Sciatic nerve (tissue), 2 donors: ENCODE results near the gene ELMO1. TPM values are rescaled to one million over a fixed set of nuclear protein-coding genes. Genes with fewer than 3 reads are reported as not detected.
A peak's percentile ranks its signal among the peaks of the same experiment; 100 is the strongest.

Source experiments
- ATAC-seq: fragments of 200-7000 bp; cut with Tn5 transposase; one replicate; pipeline ENCODE4 v1.9.1; 2020; ENCODE audit warnings: mild to moderate bottlenecking, moderate library complexity
- DNase-seq: peaks from one replicate; pipeline ENCODE4 v3.0.0-alpha.2; 2020; ENCODE audit warnings: low spot score
- intact Hi-C: fragments of 100-400 bp; cut with DNase I; formaldehyde crosslinking; loops from one replicate; pipeline ENCODE4 v1.14.2; 2022
- total RNA-seq: library from RNA; stranded (reverse); fragmentation: NEBNext Ultra II Directional; extraction: Animal tissue kit (Norgen Biotek cat#: 25700); gene quantifications from one replicate; pipeline ENCODE4 v1.2.1, GENCODE V29; 2021
- donor health status: DM: no; HTN: no; CAD: no.
- donor health status: DM: no; HTN: no; CAD: no.

The ELMO1 gene
- total RNA-seq, 1 donor from 2014 or later, result 151 TPM

DNA sequence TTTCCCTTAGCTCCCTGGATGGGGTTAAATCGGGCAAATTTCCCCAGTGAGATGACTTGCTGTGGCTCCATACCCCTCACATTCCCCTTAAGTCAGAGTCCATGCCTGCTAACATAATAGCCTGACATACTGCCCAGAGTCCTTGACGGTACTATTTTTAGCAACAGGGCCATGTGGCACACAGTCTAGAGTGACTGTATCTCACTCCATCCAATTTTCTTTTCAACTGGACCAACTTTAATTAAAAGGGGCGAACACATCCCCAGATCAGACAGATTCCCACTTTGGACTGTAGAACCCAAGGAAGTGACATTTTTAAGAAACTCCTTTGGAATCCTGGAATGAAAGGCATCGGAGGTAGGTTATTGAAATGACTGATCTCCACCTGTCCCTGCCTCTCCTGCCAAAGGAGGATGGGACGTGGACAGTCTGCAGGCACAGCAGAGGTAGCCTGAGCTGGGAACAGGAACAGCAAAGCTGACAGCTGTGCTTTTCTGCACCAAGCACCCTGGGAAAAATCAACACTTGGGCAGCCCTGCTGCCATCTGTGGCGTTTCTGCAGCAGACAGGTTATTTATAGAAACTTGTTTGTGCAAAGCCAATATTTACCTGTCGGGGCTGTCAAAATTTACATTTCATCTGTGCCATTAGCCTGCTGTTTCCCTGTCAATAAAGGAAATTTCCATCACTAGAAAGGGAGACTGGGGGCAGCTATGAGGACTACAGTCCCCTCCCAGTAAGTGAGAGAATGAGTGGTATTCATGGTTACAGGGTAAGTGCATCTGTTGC is 502.9 kb downstream of the ELMO1 start:
- intact Hi-C loops, result no loop called here
- ATAC-seq (no peak), DNase-seq (no peak)

DNA sequence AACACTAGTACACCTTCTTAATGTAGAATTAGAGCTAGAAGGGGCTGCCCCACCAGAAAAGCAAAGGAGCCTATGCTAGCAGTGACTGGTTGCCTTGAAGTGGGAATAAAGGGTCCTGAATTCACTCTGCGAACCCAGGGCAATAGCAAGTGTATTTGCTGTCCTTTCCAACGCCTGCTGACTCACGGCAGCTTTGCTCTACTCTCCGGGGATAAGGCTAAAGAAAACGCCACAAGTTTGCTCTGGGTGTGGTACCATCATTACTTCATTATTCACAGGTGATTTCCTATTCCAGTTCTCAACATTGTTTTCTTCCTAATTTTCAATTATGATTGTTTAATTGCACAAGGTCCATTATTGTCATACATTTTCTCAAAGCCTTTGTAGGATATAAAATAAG is 503.8 kb downstream of the ELMO1 start:
- ATAC-seq, result no peak
- intact Hi-C loops, result no loop called here
- no peak for DNase-seq

DNA sequence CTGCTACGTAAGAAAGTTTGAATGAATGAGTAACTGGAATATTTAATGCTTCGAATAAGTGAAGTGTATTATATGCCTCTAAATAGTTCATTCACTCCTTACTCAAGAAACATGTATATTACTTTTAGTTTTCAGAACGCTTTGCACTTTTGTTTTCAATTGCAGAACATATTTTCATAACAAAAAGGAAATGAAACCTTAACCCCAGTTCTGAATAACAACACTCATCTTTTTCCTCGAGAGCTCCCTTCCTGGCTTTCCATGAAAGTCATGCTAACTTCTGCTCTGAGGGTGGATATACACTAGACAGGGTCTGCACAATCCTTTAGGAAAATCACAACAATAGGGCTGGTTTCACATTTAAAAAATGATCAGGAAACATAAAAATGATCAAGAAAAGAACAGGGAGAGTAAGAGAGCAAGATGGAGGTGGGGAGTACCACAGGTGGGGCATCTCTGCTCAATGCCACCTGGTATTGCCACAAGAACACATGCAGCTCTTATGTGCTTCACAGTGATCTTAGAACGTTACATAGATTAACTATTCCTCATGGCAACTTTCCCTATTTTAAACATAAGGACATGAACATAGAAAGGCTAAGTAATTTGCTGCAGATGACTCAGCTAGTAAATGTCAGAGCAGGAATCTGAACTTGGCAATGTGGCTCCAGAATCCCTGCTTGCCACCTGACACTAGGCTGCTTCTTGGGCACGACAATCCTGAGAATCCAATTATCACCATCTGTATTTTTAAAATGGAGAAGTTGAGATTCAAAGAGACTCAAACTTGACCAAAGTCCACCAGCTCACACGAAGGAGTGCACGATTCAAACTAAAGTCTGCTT is 504.9 kb downstream of the ELMO1 start:
- no peak for DNase-seq
- intact Hi-C loops, result no loop called here
- no peak for ATAC-seq

DNA sequence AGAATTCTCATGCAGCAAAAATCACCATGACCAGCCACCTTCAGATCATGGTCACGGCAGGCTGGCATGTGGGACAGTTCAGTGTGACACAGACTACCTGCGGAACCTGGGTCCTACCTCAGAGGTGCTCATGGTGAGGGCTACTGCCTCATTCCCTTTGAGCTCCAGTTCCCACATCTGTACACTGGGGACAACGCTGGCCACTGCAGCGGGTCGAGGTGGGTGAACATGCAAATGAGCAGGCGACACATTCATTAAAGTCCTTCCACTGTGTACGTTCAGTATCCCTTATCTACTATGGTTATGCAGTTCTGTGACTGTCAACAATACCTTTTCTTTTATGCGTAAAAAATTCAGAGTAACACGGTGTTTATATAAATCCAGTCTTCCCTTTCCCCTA is 505.7 kb downstream of the ELMO1 start:
- intact Hi-C loops, result no loop called here
- no peak for ATAC-seq
- DNase-seq, result no peak

DNA sequence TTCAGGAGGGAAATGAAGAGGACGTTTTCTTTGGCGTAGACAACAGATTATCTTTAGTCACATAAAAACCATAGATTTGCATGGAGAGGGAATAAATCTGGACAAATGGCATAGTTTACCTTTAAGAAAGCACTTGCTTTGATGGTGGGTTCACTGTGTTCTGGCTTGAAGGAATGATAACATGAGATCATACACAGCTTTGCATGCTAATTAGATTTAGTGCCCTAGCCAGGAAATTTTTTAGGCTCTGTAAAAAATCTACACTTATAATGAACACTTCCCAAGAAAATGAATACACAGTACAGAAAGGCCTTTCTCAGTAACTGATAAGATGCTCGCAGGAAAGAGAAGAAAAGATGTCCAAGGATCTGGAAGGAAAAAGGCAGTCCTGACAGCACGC is 506.1 kb downstream of the ELMO1 start:
- DNase-seq, result no peak
- no peak for ATAC-seq
- intact Hi-C loops, result no loop called here

DNA sequence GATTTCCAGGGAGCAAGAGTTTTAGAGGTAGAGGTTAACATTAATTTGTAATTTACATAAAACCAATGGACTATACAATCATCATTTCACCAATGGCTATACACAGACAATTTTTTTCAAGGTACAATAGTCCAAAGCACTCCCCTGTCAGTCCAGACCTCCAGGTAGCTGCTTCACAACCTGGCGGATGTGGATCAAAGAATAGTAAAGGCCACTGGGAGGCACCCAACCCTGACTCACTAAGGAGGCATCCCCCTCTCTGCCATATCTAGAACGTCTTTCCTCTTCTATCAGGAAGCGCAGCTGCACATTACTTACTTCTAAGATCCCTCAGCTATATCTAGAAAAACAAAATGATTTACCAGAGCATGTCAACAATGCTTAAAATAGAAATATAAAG is 506.6 kb downstream of the ELMO1 start:
- intact Hi-C loops, result no loop called here
- DNase-seq, result no peak
- ATAC-seq, result no peak

DNA sequence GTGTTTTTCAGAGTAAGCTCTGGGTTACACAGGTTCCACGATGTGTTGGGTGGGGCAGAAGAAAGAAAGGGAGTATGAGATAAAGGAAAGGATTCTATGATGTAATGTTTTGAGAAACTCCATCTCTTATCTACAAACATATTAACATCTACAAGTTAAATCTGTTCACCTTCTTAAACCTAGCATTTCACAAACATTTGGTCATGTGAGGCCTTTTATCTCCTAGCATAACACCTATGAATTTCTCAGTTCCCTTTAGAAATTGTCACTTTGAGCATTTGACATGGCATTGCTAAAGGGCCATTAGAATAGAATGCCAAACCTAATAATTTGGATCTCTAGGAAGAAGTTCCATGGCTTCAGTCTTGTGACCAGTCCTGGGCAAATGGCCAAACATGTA is 507.3 kb downstream of the ELMO1 start:
- no peak for ATAC-seq
- intact Hi-C loops, result no loop called here
- DNase-seq, result no peak

DNA sequence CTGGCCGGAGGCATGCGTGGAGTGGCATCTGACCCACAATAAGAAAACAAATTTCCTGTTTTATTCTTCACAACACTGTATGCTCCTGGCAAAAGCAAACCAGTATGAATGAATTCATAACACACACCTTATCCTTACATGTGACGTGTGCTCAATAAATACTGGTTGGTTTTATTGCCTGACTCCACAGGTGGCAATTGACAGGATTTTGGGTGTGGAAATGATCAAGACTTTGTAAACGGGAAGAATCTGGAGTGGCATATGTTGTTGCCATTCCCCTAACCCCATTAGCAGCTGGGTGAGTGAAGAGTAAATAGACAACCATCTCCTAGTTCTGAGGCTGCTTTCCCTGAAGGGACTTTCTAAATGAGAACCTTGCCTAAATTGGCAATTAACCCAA is 508.8 kb downstream of the ELMO1 start:
- DNase-seq (no peak), ATAC-seq (no peak)
- intact Hi-C loops, result no loop called here

DNA sequence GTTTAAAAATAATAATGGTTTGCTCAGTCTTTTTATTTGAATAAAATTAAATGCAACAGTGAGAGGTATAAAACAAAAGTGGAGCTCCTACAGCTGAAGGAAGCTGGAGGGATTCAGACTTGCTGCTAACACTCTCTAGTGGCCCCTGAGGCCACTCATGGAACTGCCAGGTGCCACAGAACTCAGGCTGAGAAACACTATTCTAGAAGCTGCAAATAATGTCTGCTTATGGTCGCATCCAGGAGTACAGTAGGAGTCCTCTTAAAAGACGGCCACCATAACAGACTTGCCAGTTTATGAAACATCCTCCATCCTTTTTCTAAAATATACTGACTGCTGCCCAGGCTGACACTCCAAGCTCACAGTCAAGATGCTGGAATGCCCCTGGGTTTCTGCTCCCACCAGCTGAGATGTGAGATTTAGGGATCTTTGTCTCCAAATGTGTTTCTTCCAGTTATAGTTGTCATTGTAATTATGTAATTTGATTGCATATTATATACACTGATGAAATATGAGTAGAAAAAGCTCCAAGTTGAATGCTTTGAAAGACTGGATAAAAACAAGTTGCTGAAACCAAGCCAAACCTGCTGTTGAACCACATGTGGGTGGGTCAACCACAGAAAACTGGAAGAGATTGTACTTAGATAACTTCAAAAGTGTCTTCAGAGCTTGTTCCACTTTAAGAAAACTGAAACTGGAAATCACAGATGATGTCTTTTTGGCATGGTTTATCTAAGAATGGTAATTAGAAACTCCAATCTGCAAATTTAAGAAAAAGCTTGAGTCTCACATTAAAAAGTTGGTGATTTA is 510.7 kb downstream of the ELMO1 start:
- intact Hi-C loops, result no loop called here
- no peak for DNase-seq
- ATAC-seq, result no peak

DNA sequence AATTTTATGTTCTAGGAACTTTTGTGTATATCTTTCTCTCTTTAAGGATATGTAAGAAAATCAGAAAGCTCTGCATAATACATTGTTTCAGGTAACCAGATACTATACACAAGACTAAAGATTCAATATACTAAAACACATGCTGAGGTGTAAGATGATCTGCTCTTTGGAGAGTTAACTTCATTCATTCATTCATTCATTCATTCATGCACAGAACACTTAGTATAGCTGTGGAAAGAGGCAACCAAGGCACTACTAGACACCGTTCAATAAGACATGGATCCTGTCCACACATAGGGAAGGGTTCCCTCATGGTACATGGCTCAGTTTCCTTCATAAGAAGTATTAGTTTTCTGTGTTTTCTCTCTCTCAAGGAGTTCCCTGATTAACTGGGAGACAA is 516.8 kb downstream of the ELMO1 start:
- intact Hi-C loops, result no loop called here
- ATAC-seq (no peak), DNase-seq (no peak)

DNA sequence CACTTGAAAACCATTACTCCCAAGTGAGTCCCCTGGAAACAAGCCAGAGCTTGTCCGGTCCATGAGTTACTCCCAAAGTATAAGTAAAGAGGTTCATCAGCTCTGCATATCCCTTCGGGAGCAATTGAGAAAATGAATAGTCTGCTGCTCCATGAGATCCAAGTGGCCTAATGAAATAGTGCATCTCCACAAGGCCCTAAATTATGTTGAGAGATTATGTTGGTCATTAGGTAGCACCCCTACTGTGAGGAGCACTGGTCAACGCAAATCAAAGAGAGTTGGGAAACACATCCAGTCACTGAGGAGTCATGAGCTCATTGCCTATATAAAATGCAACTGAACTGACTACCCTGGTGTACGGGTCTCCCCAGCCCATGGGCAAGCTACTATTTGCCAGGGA is 518.9 kb downstream of the ELMO1 start:
- ATAC-seq (no peak), DNase-seq (no peak)
- intact Hi-C loops, result no loop called here

DNA sequence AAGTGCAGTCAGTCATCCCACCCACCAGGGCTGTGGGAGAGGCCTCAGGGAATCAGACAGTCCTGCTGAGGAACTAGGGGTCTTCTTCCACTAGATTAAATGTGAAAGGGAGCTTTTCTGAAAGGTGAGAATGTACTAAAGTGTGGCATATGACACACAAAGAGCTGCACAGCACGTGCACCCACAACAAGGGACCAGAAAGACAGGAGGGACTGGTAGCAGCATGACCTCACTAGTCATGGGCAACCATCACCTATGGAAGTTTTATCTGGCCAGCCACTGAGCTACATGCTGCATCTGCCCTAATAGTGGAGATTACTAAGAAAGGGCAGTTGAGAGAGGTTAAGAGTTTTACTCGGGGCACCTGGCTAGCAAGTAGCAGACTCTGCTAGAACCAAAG is 519.9 kb downstream of the ELMO1 start:
- DNase-seq, result no peak
- intact Hi-C loops, result no loop called here
- no peak for ATAC-seq

DNA sequence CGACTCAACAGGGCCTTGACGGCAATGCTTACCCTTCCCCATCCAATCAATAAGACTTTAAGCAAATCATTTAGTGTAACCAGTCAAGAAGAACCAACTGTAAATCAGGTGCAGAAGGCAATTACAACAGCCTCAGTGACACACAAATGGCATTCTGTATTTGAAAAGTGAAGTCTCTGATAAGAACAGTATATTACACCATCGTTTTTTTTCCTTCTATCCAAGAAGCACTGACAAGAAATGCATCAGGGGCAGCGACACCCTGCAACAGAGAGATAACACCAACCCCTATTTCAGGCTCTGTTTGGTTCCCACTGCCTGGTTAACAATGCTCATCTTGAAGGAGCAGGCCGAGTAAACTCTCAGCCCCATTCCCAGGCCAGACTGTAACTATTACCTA is 520.4 kb downstream of the ELMO1 start:
- intact Hi-C loops, result no loop called here
- no peak for DNase-seq
- no peak for ATAC-seq

DNA sequence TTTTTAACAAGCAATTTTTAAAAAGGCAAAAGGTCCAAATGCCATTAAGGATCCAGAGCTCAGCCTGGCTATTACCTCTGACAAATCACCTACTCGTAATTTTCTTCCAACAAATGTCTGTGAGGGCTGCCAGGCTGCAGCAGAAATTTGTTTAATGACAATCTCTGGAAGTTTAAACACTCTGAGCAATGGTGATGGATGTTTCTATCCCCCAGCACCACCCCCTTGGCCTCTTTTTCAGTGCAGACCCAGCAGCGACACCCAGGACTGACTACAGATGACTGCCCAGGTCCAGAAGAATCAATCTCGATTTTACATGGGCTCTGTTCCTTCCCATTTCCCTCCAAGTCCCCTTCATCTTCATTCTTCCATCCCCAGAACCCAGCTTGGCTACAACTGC is 523.0 kb downstream of the ELMO1 start:
- DNase-seq, result no peak
- ATAC-seq, result no peak
- intact Hi-C loops, result no loop called here

DNA sequence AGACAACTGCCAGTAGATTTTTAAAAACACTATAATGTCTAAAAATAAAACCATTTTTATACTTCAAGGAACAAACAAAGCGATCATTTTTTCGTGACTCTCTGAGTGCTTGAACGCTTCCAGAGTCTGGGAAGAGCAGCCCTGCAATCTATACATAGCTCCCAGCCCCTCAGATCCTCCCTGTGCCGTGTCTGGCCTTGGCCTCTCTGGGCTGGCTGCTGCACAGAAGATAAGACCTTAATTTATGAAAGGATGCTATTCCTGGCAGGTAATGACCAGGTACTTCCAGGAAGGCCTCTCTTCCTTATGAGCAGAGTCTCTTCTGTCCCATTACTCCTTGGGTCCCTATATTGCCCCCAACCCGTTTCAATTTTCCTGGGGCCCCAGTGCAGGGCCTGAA is 523.5 kb downstream of the ELMO1 start:
- ATAC-seq (no peak), DNase-seq (no peak)
- intact Hi-C loops, result no loop called here

DNA sequence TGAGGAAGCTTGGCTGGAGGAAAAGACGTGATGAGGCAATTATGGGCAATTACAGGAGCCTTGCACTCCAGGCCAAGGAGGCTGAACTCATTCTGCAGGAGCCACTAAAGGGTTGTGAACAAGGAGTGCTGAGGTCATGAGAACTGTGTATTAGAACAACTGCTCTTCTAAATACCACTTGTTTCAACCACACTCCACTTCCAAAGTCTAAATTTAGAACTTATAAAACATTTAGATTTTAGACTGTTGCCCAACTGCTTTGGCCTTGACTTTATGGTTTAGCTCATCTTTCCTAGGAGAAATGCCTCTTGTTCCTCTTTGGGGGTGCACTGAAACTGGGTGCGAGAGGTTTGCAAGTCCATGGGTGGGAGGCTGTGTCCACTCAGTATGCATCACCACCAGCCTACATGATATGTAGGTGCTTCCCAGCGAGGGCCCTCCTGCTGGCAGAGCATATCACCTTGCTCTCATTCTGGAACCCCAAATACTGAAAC is 524.7 kb downstream of the ELMO1 start:
- intact Hi-C loops, result no loop called here
- DNase-seq, result no peak
- ATAC-seq, result peak; percentile 55

DNA sequence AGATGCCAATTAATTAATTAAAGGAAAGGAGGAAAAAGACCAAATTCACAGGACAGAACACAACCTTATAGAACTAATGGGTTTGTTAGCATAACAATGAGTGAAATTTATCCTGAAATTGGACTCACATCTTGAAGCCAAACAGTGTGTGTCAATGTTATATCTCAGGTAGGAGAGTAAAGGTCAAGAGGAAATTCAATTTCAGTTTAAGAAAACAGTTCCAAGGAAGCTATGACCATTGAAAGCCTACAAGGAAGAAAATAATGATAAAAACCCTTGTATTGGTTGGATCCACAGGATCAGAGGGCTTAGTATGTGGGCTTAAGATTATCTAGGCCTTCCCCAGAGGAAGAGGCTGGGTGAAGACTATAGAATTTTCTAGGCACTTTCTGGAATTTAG is 525.5 kb downstream of the ELMO1 start:
- intact Hi-C loops, result no loop called here
- DNase-seq, result no peak
- ATAC-seq, result no peak

DNA sequence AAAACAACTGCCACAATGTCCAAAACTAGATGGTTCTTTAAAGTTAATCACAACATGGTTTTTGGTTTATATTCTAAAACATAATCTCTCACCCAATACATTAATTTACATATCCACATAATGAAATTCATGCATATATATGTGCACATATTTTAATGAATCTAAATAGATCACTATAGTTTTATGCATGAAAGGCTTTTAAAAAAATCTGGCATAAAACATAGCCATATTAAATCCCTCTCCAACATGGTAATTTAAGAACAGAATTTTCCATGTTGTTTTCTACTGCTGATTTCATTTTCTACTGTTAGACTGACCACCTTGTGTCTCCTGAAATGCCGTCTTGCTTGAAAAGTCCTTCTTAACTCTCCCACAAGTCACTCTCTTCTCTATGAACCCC is 528.2 kb downstream of the ELMO1 start:
- intact Hi-C loops, result no loop called here
- DNase-seq (no peak), ATAC-seq (no peak)

DNA sequence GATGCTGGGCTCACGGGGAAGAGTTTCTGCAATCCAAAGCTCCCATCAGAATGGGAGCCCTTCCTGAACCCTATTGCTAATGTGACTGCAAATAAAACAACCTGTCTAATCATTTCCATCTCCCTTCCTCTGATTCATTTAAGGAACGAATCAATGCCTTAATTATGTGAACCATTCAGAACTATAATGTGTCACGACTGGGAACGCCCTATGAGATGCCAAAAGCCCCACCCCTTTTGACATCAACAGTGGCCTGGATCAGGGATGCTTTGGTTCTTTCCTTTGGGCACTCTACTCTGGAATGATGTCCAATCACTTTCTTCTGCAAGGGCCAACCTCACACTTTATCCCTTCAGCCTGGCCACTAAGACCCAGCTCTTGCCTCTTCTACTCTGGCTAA is 528.9 kb downstream of the ELMO1 start:
- DNase-seq (no peak), ATAC-seq (no peak)
- intact Hi-C loops, result no loop called here

DNA sequence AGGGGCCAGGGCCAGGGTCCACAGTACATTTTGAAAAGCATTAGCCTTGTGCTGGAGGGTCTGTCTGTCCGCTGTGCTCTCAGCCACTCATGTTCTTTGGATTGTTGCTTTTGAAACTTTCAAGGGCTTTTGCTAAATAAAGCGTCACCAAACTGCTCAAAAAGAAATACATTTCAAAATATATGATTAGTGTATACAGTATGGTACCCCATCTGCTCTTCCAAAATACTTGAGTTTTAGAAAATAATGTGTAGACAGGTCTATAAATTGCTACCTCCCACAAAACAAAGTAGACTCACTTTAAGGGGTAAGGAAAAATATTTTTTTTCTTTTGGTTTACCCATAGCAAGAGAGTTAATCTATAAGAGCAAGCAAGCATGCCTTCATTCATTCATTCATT is 530.1 kb downstream of the ELMO1 start:
- intact Hi-C loops, result no loop called here
- ATAC-seq, result no peak
- no peak for DNase-seq
